ENCODE measurements around the gene BMP6. TPM values are rescaled to one million over a fixed set of nuclear protein-coding genes. Genes with fewer than 3 reads are reported as not detected.

BMP6 gene
- total and polyA plus RNA-seq, 2 donors, result 0.19 to 0.82 TPM

- Histone ChIP-seq H3K36me3 (ENCODE audit: control insufficient read depth in 2 of 2, insufficient read depth in 2 of 2, low read length in 1 of 2) (no peaks in the 10 kb centered on the region), H3K9me3 (ENCODE audit: control insufficient read depth in 2 of 2, insufficient read depth in 1 of 2, low read length in 1 of 2) (peaks cover 0 to 5% of the 10 kb centered on the region in 2 donors), H3K4me3 (ENCODE audit: low read length in 2 of 2) (no peak overlapping the region), H3K27me3 (ENCODE audit: control insufficient read depth in 2 of 2, insufficient read depth in 1 of 2, low read length in 1 of 2) (peaks cover 35 to 55% of the 10 kb centered on the region in 2 donors), H3K27ac (ENCODE audit: low read depth in 1 of 2, low read length in 1 of 2) (no peak overlapping the region), H3K4me1 (ENCODE audit: control insufficient read depth in 2 of 2, insufficient read depth in 2 of 2, low read length in 2 of 2) (peaks cover 0 to 14% of the 10 kb centered on the region in 2 donors)
- no peak for DNase-seq (ENCODE audit: low read depth in 6 of 9, low spot score in 9 of 9)
These were observed 6.3 kb downstream of the BMP6 start for GRCh38 chr6:7732228-7732627.

GRCh38 chr6:7734707-7735383, 8.9 kb downstream of the BMP6 start:
- Histone ChIP-seq H3K9me3 (ENCODE audit: control insufficient read depth in 2 of 2, insufficient read depth in 1 of 2, low read length in 1 of 2) (no peaks in the 10 kb centered on the region), H3K27me3 (ENCODE audit: control insufficient read depth in 2 of 2, insufficient read depth in 1 of 2, low read length in 1 of 2) (peaks cover 12 to 35% of the 10 kb centered on the region in 2 donors), H3K4me3 (ENCODE audit: low read length in 2 of 2) (no peak overlapping the region), H3K4me1 (ENCODE audit: control insufficient read depth in 2 of 2, insufficient read depth in 2 of 2, low read length in 2 of 2) (no peaks in the 10 kb centered on the region), H3K36me3 (ENCODE audit: control insufficient read depth in 2 of 2, insufficient read depth in 2 of 2, low read length in 1 of 2) (no peaks in the 10 kb centered on the region), H3K27ac (ENCODE audit: low read depth in 1 of 2, low read length in 1 of 2) (no peak overlapping the region)
- DNase-seq (ENCODE audit: low read depth in 6 of 9, low spot score in 9 of 9), result no peak
- WGBS, result 95% methylated on average over 18 of the region's 18 CpGs

- 94% methylated on average over 3 of the region's 3 CpGs for WGBS
- H3K9me3 ChIP-seq (ENCODE audit: control insufficient read depth in 2 of 2, insufficient read depth in 1 of 2, low read length in 1 of 2), result no peaks in the 10 kb centered on the region
- no peak overlapping the region for H3K27ac ChIP-seq (ENCODE audit: low read depth in 1 of 2, low read length in 1 of 2)
- no peaks in the 10 kb centered on the region for H3K36me3 ChIP-seq (ENCODE audit: control insufficient read depth in 2 of 2, insufficient read depth in 2 of 2, low read length in 1 of 2)
- peaks cover 0 to 20% of the 10 kb centered on the region in 2 donors for H3K27me3 ChIP-seq (ENCODE audit: control insufficient read depth in 2 of 2, insufficient read depth in 1 of 2, low read length in 1 of 2)
- no peak overlapping the region for H3K4me3 ChIP-seq (ENCODE audit: low read length in 2 of 2)
- no peaks in the 10 kb centered on the region for H3K4me1 ChIP-seq (ENCODE audit: control insufficient read depth in 2 of 2, insufficient read depth in 2 of 2, low read length in 2 of 2)
- DNase-seq (ENCODE audit: low read depth in 6 of 9, low spot score in 9 of 9), result no peak
These were observed 11.2 kb downstream of the BMP6 start for GRCh38 chr6:7737106-7737505.

- 97% methylated on average over 2 of the region's 2 CpGs for WGBS
- Histone ChIP-seq H3K4me1 (ENCODE audit: control insufficient read depth in 2 of 2, insufficient read depth in 2 of 2, low read length in 2 of 2) (no peaks in the 10 kb centered on the region), H3K27ac (ENCODE audit: low read depth in 1 of 2, low read length in 1 of 2) (no peak overlapping the region), H3K27me3 (ENCODE audit: control insufficient read depth in 2 of 2, insufficient read depth in 1 of 2, low read length in 1 of 2) (peaks cover 0 to 20% of the 10 kb centered on the region in 2 donors), H3K36me3 (ENCODE audit: control insufficient read depth in 2 of 2, insufficient read depth in 2 of 2, low read length in 1 of 2) (no peaks in the 10 kb centered on the region), H3K4me3 (ENCODE audit: low read length in 2 of 2) (no peak overlapping the region), H3K9me3 (ENCODE audit: control insufficient read depth in 2 of 2, insufficient read depth in 1 of 2, low read length in 1 of 2) (no peaks in the 10 kb centered on the region)
- DNase-seq (ENCODE audit: low read depth in 6 of 9, low spot score in 9 of 9), result no peak
These were observed 12.0 kb downstream of the BMP6 start for GRCh38 chr6:7737867-7738266.

- no peak for DNase-seq (ENCODE audit: low read depth in 6 of 9, low spot score in 9 of 9)
- peaks cover 0 to 10% of the 10 kb centered on the region in 2 donors for H3K27me3 ChIP-seq (ENCODE audit: control insufficient read depth in 2 of 2, insufficient read depth in 1 of 2, low read length in 1 of 2)
- 91% methylated on average over 10 of the region's 10 CpGs for WGBS
- no peaks in the 10 kb centered on the region for H3K4me1 ChIP-seq (ENCODE audit: control insufficient read depth in 2 of 2, insufficient read depth in 2 of 2, low read length in 2 of 2)
- H3K27ac ChIP-seq (ENCODE audit: low read depth in 1 of 2, low read length in 1 of 2), result no peak overlapping the region
- H3K36me3 ChIP-seq (ENCODE audit: control insufficient read depth in 2 of 2, insufficient read depth in 2 of 2, low read length in 1 of 2), result no peaks in the 10 kb centered on the region
- H3K9me3 ChIP-seq (ENCODE audit: control insufficient read depth in 2 of 2, insufficient read depth in 1 of 2, low read length in 1 of 2), result no peaks in the 10 kb centered on the region
- no peak overlapping the region for H3K4me3 ChIP-seq (ENCODE audit: low read length in 2 of 2)
These were observed 16.4 kb downstream of the BMP6 start for GRCh38 chr6:7742223-7742785.

GRCh38 chr6:7745942-7746341, 20.0 kb downstream of the BMP6 start:
- Histone ChIP-seq H3K4me3 (ENCODE audit: low read length in 2 of 2) (no peak overlapping the region), H3K27ac (ENCODE audit: low read depth in 1 of 2, low read length in 1 of 2) (no peak overlapping the region), H3K27me3 (ENCODE audit: control insufficient read depth in 2 of 2, insufficient read depth in 1 of 2, low read length in 1 of 2) (peaks cover 0 to 2% of the 10 kb centered on the region in 2 donors), H3K36me3 (ENCODE audit: control insufficient read depth in 2 of 2, insufficient read depth in 2 of 2, low read length in 1 of 2) (no peaks in the 10 kb centered on the region), H3K9me3 (ENCODE audit: control insufficient read depth in 2 of 2, insufficient read depth in 1 of 2, low read length in 1 of 2) (no peaks in the 10 kb centered on the region), H3K4me1 (ENCODE audit: control insufficient read depth in 2 of 2, insufficient read depth in 2 of 2, low read length in 2 of 2) (no peaks in the 10 kb centered on the region)
- no peak for DNase-seq (ENCODE audit: low read depth in 6 of 9, low spot score in 9 of 9)
- 96% methylated on average over 10 of the region's 10 CpGs for WGBS

- H3K4me1 ChIP-seq (ENCODE audit: control insufficient read depth in 2 of 2, insufficient read depth in 2 of 2, low read length in 2 of 2), result no peaks in the 10 kb centered on the region
- H3K4me3 ChIP-seq (ENCODE audit: low read length in 2 of 2), result no peak overlapping the region
- peaks cover 0 to 2% of the 10 kb centered on the region in 2 donors for H3K27me3 ChIP-seq (ENCODE audit: control insufficient read depth in 2 of 2, insufficient read depth in 1 of 2, low read length in 1 of 2)
- no peak overlapping the region for H3K27ac ChIP-seq (ENCODE audit: low read depth in 1 of 2, low read length in 1 of 2)
- DNase-seq (ENCODE audit: low read depth in 6 of 9, low spot score in 9 of 9), result no peak
- WGBS, result 96% methylated on average over 10 of the region's 10 CpGs
- H3K36me3 ChIP-seq (ENCODE audit: control insufficient read depth in 2 of 2, insufficient read depth in 2 of 2, low read length in 1 of 2), result no peaks in the 10 kb centered on the region
- no peaks in the 10 kb centered on the region for H3K9me3 ChIP-seq (ENCODE audit: control insufficient read depth in 2 of 2, insufficient read depth in 1 of 2, low read length in 1 of 2)
These were observed 21.1 kb downstream of the BMP6 start for GRCh38 chr6:7747016-7747415.

- Histone ChIP-seq H3K36me3 (ENCODE audit: control insufficient read depth in 2 of 2, insufficient read depth in 2 of 2, low read length in 1 of 2) (no peaks in the 10 kb centered on the region), H3K27me3 (ENCODE audit: control insufficient read depth in 2 of 2, insufficient read depth in 1 of 2, low read length in 1 of 2) (peaks cover 0 to 2% of the 10 kb centered on the region in 2 donors), H3K4me3 (ENCODE audit: low read length in 2 of 2) (no peak overlapping the region), H3K4me1 (ENCODE audit: control insufficient read depth in 2 of 2, insufficient read depth in 2 of 2, low read length in 2 of 2) (no peaks in the 10 kb centered on the region), H3K27ac (ENCODE audit: low read depth in 1 of 2, low read length in 1 of 2) (no peak overlapping the region), H3K9me3 (ENCODE audit: control insufficient read depth in 2 of 2, insufficient read depth in 1 of 2, low read length in 1 of 2) (no peaks in the 10 kb centered on the region)
- no peak for DNase-seq (ENCODE audit: low read depth in 6 of 9, low spot score in 9 of 9)
- 96% methylated on average over 5 of the region's 5 CpGs for WGBS
These were observed 21.5 kb downstream of the BMP6 start for GRCh38 chr6:7747433-7747832.

GRCh38 chr6:7747901-7748504, 22.1 kb downstream of the BMP6 start:
- WGBS, result 98% methylated on average over 2 of the region's 2 CpGs
- Histone ChIP-seq H3K4me1 (ENCODE audit: control insufficient read depth in 2 of 2, insufficient read depth in 2 of 2, low read length in 2 of 2) (no peaks in the 10 kb centered on the region), H3K27ac (ENCODE audit: low read depth in 1 of 2, low read length in 1 of 2) (no peak overlapping the region), H3K9me3 (ENCODE audit: control insufficient read depth in 2 of 2, insufficient read depth in 1 of 2, low read length in 1 of 2) (no peaks in the 10 kb centered on the region), H3K4me3 (ENCODE audit: low read length in 2 of 2) (no peak overlapping the region), H3K36me3 (ENCODE audit: control insufficient read depth in 2 of 2, insufficient read depth in 2 of 2, low read length in 1 of 2) (no peaks in the 10 kb centered on the region), H3K27me3 (ENCODE audit: control insufficient read depth in 2 of 2, insufficient read depth in 1 of 2, low read length in 1 of 2) (no peaks in the 10 kb centered on the region)
- DNase-seq (ENCODE audit: low read depth in 6 of 9, low spot score in 9 of 9), result no peak
